PC-3 (cell line): ENCODE measurements around the gene LRRC58. TPM values are rescaled to one million over a fixed set of nuclear protein-coding genes. Genes with fewer than 3 reads are reported as not detected.
"Not testable (repeated sequence)": the region's sequence is repeated elsewhere in the genome, so short reads cannot be mapped to it uniquely, and the experiment has no call there.

ENCODE experiments used
- ATAC-seq: fragments of 200-7000 bp; cut with Tn5 transposase; 2 replicates; pipeline ENCODE4 v1.9.1; 2020; ENCODE audit warnings: mild to moderate bottlenecking, moderate library complexity
- BruUV-seq: library from RNA; stranded (reverse); fragments of 400-500 nt; replicated peaks from 2 replicates; lab custom pipeline; 2021; lab: Mats Ljungman, UMichigan
- CTCF ChIA-PET: fragments of 300-600 bp; sonication (Branson Sonifier 250); formaldehyde crosslinking; loops from one replicate; lab custom pipeline; 2022; ENCODE audit warnings: antibody characterized with exemption; lab: Charles Lee
- POLR2A ChIA-PET: fragments of 300-600 bp; sonication (Branson Sonifier 250); formaldehyde crosslinking; loops from one replicate; lab custom pipeline; 2022; ENCODE audit warnings: antibody characterized with exemption; ENCODE audit not compliant: unreplicated experiment; lab: Charles Lee
- DNase-seq: peaks from one replicate; pipeline ENCODE4 v3.0.0-alpha.2; 2015
- H2AFZ ChIP-seq: fragments of 300-600 bp; sonication (generic); 2 replicates; pipeline ENCODE4 v1.6.0; 2016; ENCODE audit warnings: antibody characterized with exemption, low read length
- H3F3A ChIP-seq: fragments of 300-600 bp; sonication (generic); one replicate; pipeline ENCODE4 v1.6.0; 2017; ENCODE audit warnings: antibody characterized with exemption, low read length, control low read depth, mild to moderate bottlenecking; ENCODE audit not compliant: unreplicated experiment
- H3K27ac ChIP-seq: fragments of 300-600 bp; sonication (generic); 2 replicates; pipeline ENCODE4 v1.5.1; 2016; ENCODE audit warnings: mild to moderate bottlenecking, low read length
- H3K27me3 ChIP-seq: fragments of 300-600 bp; sonication (generic); 2 replicates; pipeline ENCODE4 v1.6.1; 2016; ENCODE audit warnings: low read length, mixed read lengths
- H3K36me3 ChIP-seq: fragments of 300-600 bp; sonication (generic); 2 replicates; pipeline ENCODE4 v1.6.1; 2016; ENCODE audit warnings: low read depth, mixed run types, low read length, mixed read lengths
- H3K4me1 ChIP-seq: fragments of 300-600 bp; sonication (generic); 2 replicates; pipeline ENCODE4 v1.5.1; 2016; ENCODE audit warnings: low read length; ENCODE audit not compliant: insufficient read depth
- H3K4me2 ChIP-seq: fragments of 300-600 bp; sonication (generic); 2 replicates; pipeline ENCODE4 v1.6.0; 2016; ENCODE audit warnings: low read length
- H3K4me3 ChIP-seq: fragments of 300-600 bp; sonication (generic); 2 replicates; pipeline ENCODE4 v1.5.1; 2016; ENCODE audit warnings: mild to moderate bottlenecking, low read length, mixed read lengths
- H3K79me2 ChIP-seq: fragments of 300-600 bp; sonication (generic); 2 replicates; pipeline ENCODE4 v1.6.1; 2017; ENCODE audit warnings: low read length, mixed read lengths
- H3K9ac ChIP-seq: fragments of 300-600 bp; sonication (generic); 2 replicates; pipeline ENCODE4 v1.6.0; 2016; ENCODE audit warnings: mild to moderate bottlenecking, low read length
- H3K9me2 ChIP-seq: fragments of 300-600 bp; sonication (generic); replicated peaks from 2 replicates; pipeline ENCODE4 v1.6.1; 2016; ENCODE audit warnings: mixed run types, low read length, mixed read lengths
- H3K9me3 ChIP-seq: fragments of 300-600 bp; sonication (generic); 2 replicates; pipeline ENCODE4 v1.6.1; 2016; ENCODE audit warnings: low read length, mixed read lengths
- H4K20me1 ChIP-seq: fragments of 300-600 bp; sonication (generic); 2 replicates; pipeline ENCODE4 v1.6.1; 2016; ENCODE audit warnings: low read length, mixed read lengths
- CTCF ChIP-seq: fragments of 300-600 bp; sonication (generic); conservative IDR thresholded peaks from 2 replicates; pipeline ENCODE4 v1.5.1; 2017; ENCODE audit warnings: antibody characterized with exemption, low read depth, mild to moderate bottlenecking, low read length
- EZH2 ChIP-seq: fragments of 300-600 bp; sonication (generic); IDR thresholded peaks from one replicate; pipeline ENCODE4 v1.6.1; 2017; ENCODE audit warnings: antibody characterized with exemption, mild to moderate bottlenecking, low read length; ENCODE audit not compliant: unreplicated experiment
- EZH2phosphoT487 ChIP-seq: fragments of 300-600 bp; sonication (generic); IDR thresholded peaks from 2 replicates; pipeline ENCODE4 v1.6.1; 2018; ENCODE audit warnings: mild to moderate bottlenecking, antibody characterized with exemption, low read length, borderline replicate concordance
- intact Hi-C: fragments of 100-400 bp; cut with micrococcal nuclease; formaldehyde crosslinking; loops from 2 replicates; pipeline ENCODE4 v1.9.0; 2023
- total RNA-seq: library from RNA; depleted of rRNA; stranded (reverse); fragments of >200 nt; gene quantifications from 2 replicates; pipeline ENCODE4 v1.2.3, GENCODE V29; 2014

Gene LRRC58
- total RNA-seq, 1 experiment from 2014 or later, result 33.7 TPM

DNA sequence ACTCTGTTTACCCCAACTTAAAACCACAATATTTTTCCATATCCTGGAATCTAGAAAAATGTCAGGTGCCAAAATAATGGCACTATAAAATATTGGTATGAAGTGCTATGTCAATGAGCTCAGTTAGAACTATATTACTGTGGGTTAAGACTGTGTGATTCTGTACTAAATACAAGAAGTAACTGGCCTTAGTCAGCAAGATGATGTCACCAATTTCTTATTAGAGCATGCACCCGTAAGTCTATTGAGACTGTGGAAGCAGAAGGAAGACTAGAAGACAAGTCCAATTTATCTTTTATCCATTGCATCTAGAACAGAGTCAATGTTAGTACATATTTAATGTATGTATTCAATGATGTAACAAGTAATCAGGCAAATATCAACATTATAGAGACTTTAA, 25.0 kb downstream of the LRRC58 start:
- DNase-seq (no peak), ATAC-seq (no peak)
- no peaks in the 10 kb centered on the region for H3K4me1 ChIP-seq
- no peak overlapping the region for H3K9ac ChIP-seq
- H3K4me3 ChIP-seq, result no peak overlapping the region
- no peaks in the 10 kb centered on the region for H3K27me3 ChIP-seq
- no peak overlapping the region for H2AFZ ChIP-seq
- intact Hi-C loops, result no loop called here
- H3K9me2 ChIP-seq, result no peaks in the 10 kb centered on the region
- no peak overlapping the region for H3K4me2 ChIP-seq
- CTCF ChIA-PET, result no interaction called here
- H3K27ac ChIP-seq, result no peak overlapping the region
- POLR2A ChIA-PET, result no interaction called here
- BruUV-seq, result no TSS peak
- peaks cover 13% of the 10 kb centered on the region for H3K36me3 ChIP-seq
- H3F3A ChIP-seq, result no peaks in the 10 kb centered on the region
- TF ChIP-seq EZH2phosphoT487, result no peak
- TF ChIP-seq CTCF, result no peak
- TF ChIP-seq EZH2, result no peak
- H3K9me3 ChIP-seq, result no peaks in the 10 kb centered on the region
- H4K20me1 ChIP-seq, result no peaks in the 10 kb centered on the region
- H3K79me2 ChIP-seq, result no peaks in the 10 kb centered on the region

DNA sequence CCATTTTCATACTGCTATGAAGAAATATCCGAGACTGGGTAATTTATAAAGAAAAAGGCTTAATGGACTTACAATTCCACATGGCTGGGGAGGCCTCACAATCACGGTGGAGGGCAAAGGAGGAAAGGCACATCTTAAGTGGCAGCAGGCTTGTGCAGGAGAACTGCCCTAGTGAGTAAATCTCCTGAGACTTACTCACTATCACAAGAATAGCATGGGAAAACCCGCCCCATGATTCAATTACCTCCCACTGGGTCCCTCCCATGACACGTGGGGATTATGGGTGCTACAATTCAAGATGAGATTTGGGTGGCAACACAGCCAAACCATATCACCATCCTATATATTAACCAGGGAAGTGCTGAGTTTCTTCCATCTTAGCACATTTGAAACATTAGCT, 25.4 kb downstream of the LRRC58 start:
- H3K9me3 ChIP-seq, H3F3A ChIP-seq, intact Hi-C loops, H3K4me1 ChIP-seq, H4K20me1 ChIP-seq, H3K4me3 ChIP-seq, H2AFZ ChIP-seq, H3K9ac ChIP-seq, CTCF ChIA-PET, H3K79me2 ChIP-seq, H3K4me2 ChIP-seq, H3K27me3 ChIP-seq, H3K27ac ChIP-seq, H3K9me2 ChIP-seq, ATAC-seq, BruUV-seq, POLR2A ChIA-PET, DNase-seq: not testable (repeated sequence)
- peaks cover 13% of the 10 kb centered on the region for H3K36me3 ChIP-seq

DNA sequence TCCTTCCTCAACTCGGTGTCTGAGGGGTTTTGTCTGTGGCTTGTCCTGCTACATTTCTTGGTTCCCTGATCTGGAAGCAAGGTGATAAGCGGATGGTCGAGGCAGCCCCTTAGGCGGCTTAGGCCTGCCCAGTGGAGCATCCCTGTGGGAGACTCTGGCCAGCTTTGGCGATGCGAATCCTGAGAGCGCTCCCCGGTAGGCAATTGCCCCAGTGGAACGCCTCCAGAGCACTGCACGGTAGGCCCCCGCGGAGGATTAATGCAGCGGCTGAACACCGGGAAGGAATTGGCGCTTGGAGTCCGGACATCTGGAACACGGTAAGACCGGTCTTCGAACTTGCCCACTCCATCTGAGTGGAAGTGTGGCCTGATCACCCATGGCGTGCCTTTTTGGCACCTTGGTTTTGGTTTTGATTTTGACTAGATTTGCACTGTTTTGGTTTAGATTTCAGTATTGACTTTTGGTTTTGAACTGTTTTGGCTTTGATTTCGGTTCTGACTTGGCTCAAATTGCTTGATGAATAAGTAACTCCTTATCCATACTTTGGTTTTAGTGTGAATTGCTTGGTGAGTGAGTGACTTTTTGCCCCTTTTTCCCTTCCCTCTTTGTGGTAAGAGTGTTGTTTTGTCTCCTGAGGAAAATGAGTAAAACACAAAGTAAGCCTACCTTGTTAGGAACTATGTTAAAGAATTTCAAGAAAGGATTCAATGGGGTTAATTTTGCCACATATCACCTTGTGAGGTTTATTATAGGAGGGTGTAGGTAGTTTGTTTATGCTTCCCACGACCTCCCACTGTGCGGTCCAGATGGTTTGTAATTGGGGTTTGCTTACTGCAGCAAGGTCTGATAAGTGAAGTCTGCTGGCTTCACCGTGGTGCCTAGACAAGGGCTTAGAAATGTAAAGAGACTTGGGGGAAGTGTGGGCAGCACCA, 37.0 kb downstream of the LRRC58 start:
- no peak overlapping the region for H2AFZ ChIP-seq
- H3K9me2 ChIP-seq, result no peaks in the 10 kb centered on the region
- H3K27ac ChIP-seq, result no peak overlapping the region
- DNase-seq, result no peak
- no TSS peak for BruUV-seq
- no peak overlapping the region for H3K4me3 ChIP-seq
- intact Hi-C loops, result no loop called here
- CTCF ChIA-PET, result no interaction called here
- H3F3A ChIP-seq, result no peaks in the 10 kb centered on the region
- H3K27me3 ChIP-seq, result no peaks in the 10 kb centered on the region
- no peak overlapping the region for H3K9ac ChIP-seq
- H3K4me2 ChIP-seq, result no peak overlapping the region
- no peaks in the 10 kb centered on the region for H3K4me1 ChIP-seq
- H3K9me3 ChIP-seq, result no peaks in the 10 kb centered on the region
- no peaks in the 10 kb centered on the region for H3K36me3 ChIP-seq
- no peak for ATAC-seq
- no peaks in the 10 kb centered on the region for H4K20me1 ChIP-seq
- POLR2A ChIA-PET, result no interaction called here
- no peaks in the 10 kb centered on the region for H3K79me2 ChIP-seq
- TF ChIP-seq CTCF (no peak), EZH2 (no peak), EZH2phosphoT487 (no peak)
